ENCODE measurements around the gene PTPN7.

- TF ChIP-seq CTCF (conservative IDR thresholded peaks at IDR 0.05; ENCODE audit: low read length) (no peak), EZH2phosphoT487 (IDR thresholded peaks at IDR 0.05; ENCODE audit: borderline replicate concordance) (no peak)
Observed at GRCh38 chr1:202193614-202194327, 33.4 kb upstream of the PTPN7 start, which contains the start of gene LGR6.
